ENCODE results near the gene FAM131B.

The FAM131B gene

GRCh38 chr7:143384661-143385631, 22.4 kb upstream of the FAM131B start:
- Histone ChIP-seq H3K4me3 (peak overlapping the region; percentile 79), H3K27ac (peak overlapping the region; percentile 95 to 99)
- no peak for TF ChIP-seq CTCF (IDR thresholded peaks at IDR 0.05)
- no peak for DNase-seq (ENCODE audit: low spot score)

- Histone ChIP-seq H3K4me3 (peak overlapping the region; percentile 79), H3K27ac (peak overlapping the region; percentile 95 to 99)
Observed at GRCh38 chr7:143384148-143384547, 21.6 kb upstream of the FAM131B start.

GRCh38 chr7:143383642-143383957, 21.1 kb upstream of the FAM131B start:
- DNase-seq (ENCODE audit: low spot score): no peak
- no peak for TF ChIP-seq CTCF (IDR thresholded peaks at IDR 0.05)
- Histone ChIP-seq H3K27ac (peak overlapping the region; percentile 95 to 99), H3K4me3 (peak overlapping the region; percentile 79)

More at GRCh38 chr7:143384148-143384547, 21.6 kb upstream of the FAM131B start:
- no peak for TF ChIP-seq CTCF (IDR thresholded peaks at IDR 0.05)
- DNase-seq (ENCODE audit: low spot score): peak; percentile 79

GRCh38 chr7:143382791-143383641, 20.5 kb upstream of the FAM131B start:
- no peak for DNase-seq (ENCODE audit: low spot score)
- peak overlapping the region; percentile 79 for H3K4me3 ChIP-seq
- TF ChIP-seq CTCF (IDR thresholded peaks at IDR 0.05): no peak
- peak overlapping the region; percentile 95 to 99 for H3K27ac ChIP-seq

GRCh38 chr7:143382126-143382790, 19.7 kb upstream of the FAM131B start:
- no peak for DNase-seq (ENCODE audit: low spot score)
- TF ChIP-seq CTCF (IDR thresholded peaks at IDR 0.05): no peak
- Histone ChIP-seq H3K4me3 (peak overlapping the region; percentile 79), H3K27ac (peak overlapping the region; percentile 95 to 99)

GRCh38 chr7:143381427-143382125, 19.1 kb upstream of the FAM131B start:
- Histone ChIP-seq H3K27ac (peak overlapping the region; percentile 95 to 99), H3K4me3 (peak overlapping the region; percentile 79)
- DNase-seq (ENCODE audit: low spot score): peak; percentile 88
- TF ChIP-seq CTCF (IDR thresholded peaks at IDR 0.05): no peak

Data from coronary artery (tissue), 2 donors.